SU-DHL-6 (cell line): Measurements from ENCODE around the gene CCDC32.

Source experiments
- CTCF ChIP-seq: fragments of 200-600 bp; sonication (generic); IDR thresholded peaks from one replicate; pipeline ENCODE4 v1.5.1; 2017; ENCODE audit warnings: antibody characterized with exemption, mild to moderate bottlenecking, low read length, moderate library complexity; ENCODE audit not compliant: insufficient read depth, poor library complexity, severe bottlenecking
- EZH2phosphoT487 ChIP-seq: fragments of 200-600 bp; sonication (generic), shearing (Covaris generic); conservative IDR thresholded peaks from 2 replicates; pipeline ENCODE4 v1.6.1; 2018; ENCODE audit warnings: mild to moderate bottlenecking, antibody characterized with exemption, low read length, moderate library complexity, mixed read lengths

- no peak for TF ChIP-seq CTCF
- no peak for TF ChIP-seq EZH2phosphoT487
These were observed 36.0 kb downstream of the CCDC32 start for GRCh38 chr15:40528801-40529200.
